KMS-11 (cell line): ENCODE results near the gene BLNK.

Source experiments
- H2AFZ ChIP-seq: fragments of 200-600 bp; sonication (generic); 2 replicates; pipeline ENCODE4 v1.6.1; 2016; ENCODE audit warnings: antibody characterized with exemption, mixed run types, low read depth
- H3K27ac ChIP-seq: fragments of 200-600 bp; sonication (generic); 2 replicates; pipeline ENCODE4 v1.6.1; 2016; ENCODE audit warnings: mild to moderate bottlenecking, mixed run types
- H3K27me3 ChIP-seq: fragments of 200-600 bp; sonication (generic); 2 replicates; pipeline ENCODE4 v1.6.1; 2017; ENCODE audit warnings: mild to moderate bottlenecking, low read depth, mixed run types, moderate library complexity; ENCODE audit not compliant: insufficient read depth
- H3K36me3 ChIP-seq: fragments of 200-600 bp; sonication (generic); 2 replicates; pipeline ENCODE4 v1.6.1; 2017; ENCODE audit warnings: mild to moderate bottlenecking, mixed run types; ENCODE audit not compliant: insufficient read depth
- H3K4me1 ChIP-seq: fragments of 200-600 bp; sonication (generic); 2 replicates; pipeline ENCODE4 v1.6.1; 2016; ENCODE audit warnings: mild to moderate bottlenecking, low read depth, mixed run types; ENCODE audit not compliant: poor library complexity, severe bottlenecking
- H3K4me2 ChIP-seq: fragments of 200-600 bp; sonication (generic); 2 replicates; pipeline ENCODE4 v1.7.0; 2016; ENCODE audit warnings: mild to moderate bottlenecking, mixed run types
- H3K4me3 ChIP-seq: fragments of 200-600 bp; sonication (generic); IDR thresholded peaks from 2 replicates; pipeline ENCODE4 v1.6.1; 2017; ENCODE audit warnings: low read depth, low read length, mixed read lengths; ENCODE audit not compliant: insufficient read depth
- H3K79me2 ChIP-seq: fragments of 200-600 bp; sonication (generic); 2 replicates; pipeline ENCODE4 v1.6.1; 2016; ENCODE audit warnings: low read depth, mixed run types; ENCODE audit not compliant: insufficient read depth
- H3K9ac ChIP-seq: fragments of 200-600 bp; sonication (generic); 2 replicates; pipeline ENCODE4 v1.6.1; 2016; ENCODE audit warnings: mild to moderate bottlenecking, mixed run types
- H4K20me1 ChIP-seq: fragments of 200-600 bp; sonication (generic); 2 replicates; pipeline ENCODE4 v1.6.1; 2016; ENCODE audit warnings: mild to moderate bottlenecking, mixed run types; ENCODE audit not compliant: insufficient read depth
- CTCF ChIP-seq: fragments of 200-600 bp; sonication (generic); conservative IDR thresholded peaks from 2 replicates; pipeline ENCODE4 v1.6.1; 2017; ENCODE audit warnings: low read depth, mild to moderate bottlenecking, antibody characterized with exemption, low read length, moderate library complexity, mixed read lengths

BLNK gene

GRCh38 chr10:96280859-96281258, 9.5 kb upstream of the BLNK start:
- no peak overlapping the region for H3K9ac ChIP-seq
- no peak overlapping the region for H3K4me3 ChIP-seq
- no peak overlapping the region for H2AFZ ChIP-seq
- no peaks in the 10 kb centered on the region for H3K27me3 ChIP-seq
- no peaks in the 10 kb centered on the region for H4K20me1 ChIP-seq
- H3K4me2 ChIP-seq: no peak overlapping the region
- no peak overlapping the region for H3K27ac ChIP-seq
- TF ChIP-seq CTCF: no peak
- H3K4me1 ChIP-seq: no peaks in the 10 kb centered on the region
- H3K36me3 ChIP-seq: no peaks in the 10 kb centered on the region
- no peaks in the 10 kb centered on the region for H3K79me2 ChIP-seq

- no peak overlapping the region for H3K9ac ChIP-seq
- no peaks in the 10 kb centered on the region for H3K27me3 ChIP-seq
- no peaks in the 10 kb centered on the region for H4K20me1 ChIP-seq
- no peaks in the 10 kb centered on the region for H3K79me2 ChIP-seq
- H3K36me3 ChIP-seq: no peaks in the 10 kb centered on the region
- no peak overlapping the region for H3K4me2 ChIP-seq
- TF ChIP-seq CTCF: no peak
- H3K4me1 ChIP-seq: no peaks in the 10 kb centered on the region
- no peak overlapping the region for H3K27ac ChIP-seq
- H2AFZ ChIP-seq: no peak overlapping the region
- no peak overlapping the region for H3K4me3 ChIP-seq
Observed at GRCh38 chr10:96279191-96279641, 7.8 kb upstream of the BLNK start.

- no peaks in the 10 kb centered on the region for H4K20me1 ChIP-seq
- no peaks in the 10 kb centered on the region for H3K79me2 ChIP-seq
- no peak overlapping the region for H3K4me2 ChIP-seq
- H3K4me1 ChIP-seq: peaks cover 4% of the 10 kb centered on the region
- no peak overlapping the region for H3K4me3 ChIP-seq
- no peak for TF ChIP-seq CTCF
- H2AFZ ChIP-seq: no peak overlapping the region
- H3K27me3 ChIP-seq: no peaks in the 10 kb centered on the region
- H3K36me3 ChIP-seq: no peaks in the 10 kb centered on the region
- no peak overlapping the region for H3K27ac ChIP-seq
- no peak overlapping the region for H3K9ac ChIP-seq
Observed at GRCh38 chr10:96276831-96277230, 5.5 kb upstream of the BLNK start.

GRCh38 chr10:96276426-96276825, 5.1 kb upstream of the BLNK start:
- H4K20me1 ChIP-seq: no peaks in the 10 kb centered on the region
- no peaks in the 10 kb centered on the region for H3K36me3 ChIP-seq
- H2AFZ ChIP-seq: no peak overlapping the region
- H3K79me2 ChIP-seq: no peaks in the 10 kb centered on the region
- H3K9ac ChIP-seq: no peak overlapping the region
- TF ChIP-seq CTCF: no peak
- H3K27ac ChIP-seq: no peak overlapping the region
- no peaks in the 10 kb centered on the region for H3K27me3 ChIP-seq
- peaks cover 8% of the 10 kb centered on the region for H3K4me1 ChIP-seq
- H3K4me3 ChIP-seq: no peak overlapping the region
- H3K4me2 ChIP-seq: no peak overlapping the region
